HTERT RPE-1 (cell line): ENCODE measurements around the gene CD151.

Source experiments
- in situ Hi-C: fragments of 300-500 bp; cut with MboI; formaldehyde crosslinking; loops from 4 replicates; pipeline ENCODE4 v1.14.3; 2020; ENCODE audit warnings: low sequenced_read_pairs

Gene CD151

GRCh38 chr11:869399-870126, 36.8 kb downstream of the CD151 start:
- in situ Hi-C loops = no loop called here

GRCh38 chr11:870127-870413, 37.3 kb downstream of the CD151 start:
- in situ Hi-C loops = no loop called here

- in situ Hi-C loops = no loop called here
These were observed 37.7 kb downstream of the CD151 start for GRCh38 chr11:870418-870817.

- in situ Hi-C loops = no loop called here
These were observed 38.7 kb downstream of the CD151 start for GRCh38 chr11:871472-871871.

GRCh38 chr11:872799-873198, 40.0 kb downstream of the CD151 start:
- in situ Hi-C loops = no loop called here

GRCh38 chr11:873706-874105, 41.0 kb downstream of the CD151 start:
- in situ Hi-C loops = no loop called here

- in situ Hi-C loops = no loop called here
These were observed 42.5 kb downstream of the CD151 start for GRCh38 chr11:875203-875602.

GRCh38 chr11:875769-876301, 43.1 kb downstream of the CD151 start:
- in situ Hi-C loops = no loop called here

- in situ Hi-C loops = no loop called here
These were observed 43.8 kb downstream of the CD151 start for GRCh38 chr11:876545-876944.

- in situ Hi-C loops = no loop called here
These were observed 44.8 kb downstream of the CD151 start for GRCh38 chr11:877565-877964.

- in situ Hi-C loops = no loop called here
These were observed 47.7 kb downstream of the CD151 start for GRCh38 chr11:880447-880846.

GRCh38 chr11:882596-882995, 49.8 kb downstream of the CD151 start:
- in situ Hi-C loops = no loop called here

- in situ Hi-C loops = no loop called here
These were observed 50.8 kb downstream of the CD151 start for GRCh38 chr11:883527-883926.

- in situ Hi-C loops = no loop called here
These were observed 51.9 kb downstream of the CD151 start for GRCh38 chr11:884578-885070.

- in situ Hi-C loops = no loop called here
These were observed 53.8 kb downstream of the CD151 start for GRCh38 chr11:886568-886967.

GRCh38 chr11:887589-887988, 54.8 kb downstream of the CD151 start:
- in situ Hi-C loops = no loop called here
